AG04450 (cell line): ENCODE measurements around the gene GRIA4. TPM values are rescaled to one million over a fixed set of nuclear protein-coding genes. Genes with fewer than 3 reads are reported as not detected.

ENCODE experiments used
- CTCF ChIA-PET: fragments of 300-600, 350-600 bp; formaldehyde crosslinking; extraction: SDS; loops from one replicate; lab custom pipeline; 2022; ENCODE audit warnings: antibody characterized with exemption, inconsistent platforms; lab: Charles Lee
- POLR2A ChIA-PET: fragments of 350-600 bp; formaldehyde crosslinking; extraction: SDS; loops from one replicate; lab custom pipeline; 2021; ENCODE audit warnings: antibody characterized with exemption, inconsistent platforms; lab: Yijun Ruan, JAX
- DNase-seq: peaks from one replicate; pipeline ENCODE4 v3.0.0-alpha.2; 2011; ENCODE audit warnings: low read depth, low spot score
- H3K27ac ChIP-seq: one replicate; pipeline ENCODE4 v1.5.1; 2012; ENCODE audit warnings: low read depth, low read length, control low read depth
- H3K27me3 ChIP-seq: one replicate; pipeline ENCODE4 v1.6.0; 2012; ENCODE audit warnings: low read length; ENCODE audit not compliant: control insufficient read depth, insufficient read depth
- H3K4me3 ChIP-seq: 2 replicates; pipeline ENCODE4 v1.5.1; 2011; ENCODE audit warnings: mild to moderate bottlenecking, low read depth, low read length, control low read depth
- H3K9me3 ChIP-seq: 2 replicates; pipeline ENCODE4 v1.5.1; 2012; ENCODE audit warnings: low read length; ENCODE audit not compliant: control insufficient read depth, insufficient read depth
- CTCF ChIP-seq: IDR thresholded peaks from 2 replicates; pipeline ENCODE4 v1.5.1; 2011; ENCODE audit warnings: low read depth, low read length, control low read depth, inconsistent platforms
- polyA plus RNA-seq: library from polyadenylated mRNA; depleted of rRNA; stranded (reverse); fragments of >200 nt; gene quantifications from 2 replicates; pipeline ENCODE4 v1.2.3, GENCODE V29; 2011

Gene GRIA4
- polyA plus RNA-seq, 1 experiment, result 0.64 TPM

DNA sequence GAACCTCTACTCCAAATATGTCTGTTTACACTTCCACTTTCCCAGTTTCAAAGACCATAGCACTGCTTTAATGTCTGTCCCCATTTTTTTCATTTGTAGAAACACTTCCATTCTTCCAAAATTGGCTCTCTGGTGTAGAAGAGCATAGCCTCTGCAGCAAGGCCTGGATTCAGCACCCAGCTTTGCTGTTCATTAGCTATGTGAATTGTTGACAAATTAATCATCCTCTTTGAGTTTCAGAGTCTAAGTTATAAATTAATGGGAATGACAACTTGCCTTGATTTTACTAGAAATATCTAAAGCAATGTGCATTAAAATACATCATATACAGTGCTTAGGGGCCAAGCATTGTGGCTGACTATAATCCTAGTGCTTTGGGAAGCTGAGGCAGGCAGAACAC lies 22.4 kb downstream of the GRIA4 start:
- TF ChIP-seq CTCF, result no peak
- H3K27ac ChIP-seq, result no peak overlapping the region
- H3K27me3 ChIP-seq, result no peaks in the 10 kb centered on the region
- POLR2A ChIA-PET, result interaction anchor here (0.6 kb wide), 1 partner anchor 228 kb away, joined by 4 read pairs; no protein-coding TSS in a partner anchor
- CTCF ChIA-PET, result no interaction called here
- DNase-seq, result no peak
- H3K4me3 ChIP-seq, result no peak overlapping the region
- H3K9me3 ChIP-seq, result no peaks in the 10 kb centered on the region

DNA sequence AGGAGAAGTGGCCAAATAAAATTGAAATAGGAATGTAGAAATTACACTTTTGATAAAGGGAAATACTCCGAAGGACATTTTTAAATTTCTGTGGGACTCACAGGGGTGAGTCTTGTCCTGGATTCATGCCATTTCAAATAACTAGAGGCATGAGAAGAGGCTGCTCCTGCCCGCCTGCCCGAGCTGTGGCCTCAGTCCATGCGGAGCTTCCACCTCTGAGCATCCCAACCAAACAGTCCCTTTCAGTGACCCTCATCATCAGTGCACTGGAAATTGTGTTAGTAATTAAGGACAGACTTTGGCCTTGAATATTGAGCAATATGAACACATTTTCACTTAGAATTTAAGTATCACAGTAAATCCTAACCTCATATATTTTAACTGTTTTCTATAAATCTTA lies 25.6 kb downstream of the GRIA4 start:
- no peak overlapping the region for H3K4me3 ChIP-seq
- DNase-seq, result no peak
- ChIA-PET CTCF (interaction anchor here (1.2 kb wide), 1 partner anchor 91 kb away, joined by 3 read pairs; no protein-coding TSS in a partner anchor), POLR2A (no interaction called here)
- H3K27me3 ChIP-seq, result no peaks in the 10 kb centered on the region
- no peaks in the 10 kb centered on the region for H3K9me3 ChIP-seq
- no peak overlapping the region for H3K27ac ChIP-seq
- TF ChIP-seq CTCF, result no peak

- ChIA-PET CTCF (interaction anchor here (1.2 kb wide), 1 partner anchor 92 kb away, joined by 3 read pairs; no protein-coding TSS in a partner anchor), POLR2A (no interaction called here)
- H3K4me3 ChIP-seq, result no peak overlapping the region
- H3K27ac ChIP-seq, result no peak overlapping the region
- no peak for DNase-seq
- H3K9me3 ChIP-seq, result no peaks in the 10 kb centered on the region
- no peaks in the 10 kb centered on the region for H3K27me3 ChIP-seq
- no peak for TF ChIP-seq CTCF
These were observed 26.6 kb downstream of the GRIA4 start for GRCh38 chr11:105636496-105636895.

DNA sequence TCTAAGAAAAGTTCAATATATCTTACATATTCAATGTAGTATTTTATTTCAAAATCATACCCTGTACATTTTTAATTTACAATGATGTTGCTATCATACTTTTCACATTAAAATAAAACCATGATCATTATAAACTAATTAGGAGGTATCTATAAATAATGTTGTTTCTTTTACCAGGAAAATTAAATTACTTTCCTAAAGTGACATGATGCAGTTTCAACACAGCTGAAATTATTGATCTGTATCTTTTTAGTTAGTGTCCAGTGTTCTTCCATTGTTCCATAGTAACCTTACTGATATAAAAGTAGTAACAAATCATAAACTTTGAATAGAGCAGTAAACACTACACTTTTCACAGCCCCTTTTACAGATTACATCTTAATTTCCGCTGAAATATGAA lies 29.7 kb downstream of the GRIA4 start:
- no peak overlapping the region for H3K27ac ChIP-seq
- no peaks in the 10 kb centered on the region for H3K9me3 ChIP-seq
- no peaks in the 10 kb centered on the region for H3K27me3 ChIP-seq
- no peak for DNase-seq
- POLR2A ChIA-PET, result no interaction called here
- no peak overlapping the region for H3K4me3 ChIP-seq
- CTCF ChIA-PET, result no interaction called here
- no peak for TF ChIP-seq CTCF

DNA sequence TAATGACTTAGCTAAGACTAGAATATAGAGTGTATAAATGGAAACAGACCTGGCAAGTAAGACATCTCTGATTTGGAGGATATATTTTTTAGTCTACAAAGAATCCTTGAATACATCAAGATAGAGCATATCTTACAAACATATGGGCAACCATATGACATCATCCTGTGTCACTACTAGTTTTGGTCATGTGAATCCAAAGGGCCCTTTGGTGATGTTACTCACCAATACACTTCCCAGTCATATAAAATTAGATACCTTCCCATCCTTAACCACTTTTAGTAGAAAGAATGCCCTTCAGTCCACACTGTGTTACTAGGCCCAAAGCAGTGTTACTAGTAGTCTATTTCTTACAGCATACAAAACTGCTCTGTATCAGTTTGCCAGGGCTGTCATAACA lies 31.6 kb downstream of the GRIA4 start:
- ChIA-PET POLR2A (no interaction called here), CTCF (interaction anchor here (1.3 kb wide), 1 partner anchor 221 kb away, joined by 3 read pairs; no protein-coding TSS in a partner anchor)
- H3K4me3 ChIP-seq, result no peak overlapping the region
- H3K9me3 ChIP-seq, result no peaks in the 10 kb centered on the region
- no peak overlapping the region for H3K27ac ChIP-seq
- H3K27me3 ChIP-seq, result no peaks in the 10 kb centered on the region
- TF ChIP-seq CTCF, result no peak
- DNase-seq, result no peak
